KMS-11 (cell line): Measurements from ENCODE around the gene FAM149B1.

Source experiments
- H2AFZ ChIP-seq: fragments of 200-600 bp; sonication (generic); 2 replicates; pipeline ENCODE4 v1.6.1; 2016; ENCODE audit warnings: antibody characterized with exemption, mixed run types, low read depth
- H3K27ac ChIP-seq: fragments of 200-600 bp; sonication (generic); 2 replicates; pipeline ENCODE4 v1.6.1; 2016; ENCODE audit warnings: mild to moderate bottlenecking, mixed run types
- H3K27me3 ChIP-seq: fragments of 200-600 bp; sonication (generic); 2 replicates; pipeline ENCODE4 v1.6.1; 2017; ENCODE audit warnings: mild to moderate bottlenecking, low read depth, mixed run types, moderate library complexity; ENCODE audit not compliant: insufficient read depth
- H3K36me3 ChIP-seq: fragments of 200-600 bp; sonication (generic); 2 replicates; pipeline ENCODE4 v1.6.1; 2017; ENCODE audit warnings: mild to moderate bottlenecking, mixed run types; ENCODE audit not compliant: insufficient read depth
- H3K4me1 ChIP-seq: fragments of 200-600 bp; sonication (generic); 2 replicates; pipeline ENCODE4 v1.6.1; 2016; ENCODE audit warnings: mild to moderate bottlenecking, low read depth, mixed run types; ENCODE audit not compliant: poor library complexity, severe bottlenecking
- H3K4me2 ChIP-seq: fragments of 200-600 bp; sonication (generic); 2 replicates; pipeline ENCODE4 v1.7.0; 2016; ENCODE audit warnings: mild to moderate bottlenecking, mixed run types
- H3K4me3 ChIP-seq: fragments of 200-600 bp; sonication (generic); IDR thresholded peaks from 2 replicates; pipeline ENCODE4 v1.6.1; 2017; ENCODE audit warnings: low read depth, low read length, mixed read lengths; ENCODE audit not compliant: insufficient read depth
- H3K79me2 ChIP-seq: fragments of 200-600 bp; sonication (generic); 2 replicates; pipeline ENCODE4 v1.6.1; 2016; ENCODE audit warnings: low read depth, mixed run types; ENCODE audit not compliant: insufficient read depth
- H3K9ac ChIP-seq: fragments of 200-600 bp; sonication (generic); 2 replicates; pipeline ENCODE4 v1.6.1; 2016; ENCODE audit warnings: mild to moderate bottlenecking, mixed run types
- H4K20me1 ChIP-seq: fragments of 200-600 bp; sonication (generic); 2 replicates; pipeline ENCODE4 v1.6.1; 2016; ENCODE audit warnings: mild to moderate bottlenecking, mixed run types; ENCODE audit not compliant: insufficient read depth
- CTCF ChIP-seq: fragments of 200-600 bp; sonication (generic); conservative IDR thresholded peaks from 2 replicates; pipeline ENCODE4 v1.6.1; 2017; ENCODE audit warnings: low read depth, mild to moderate bottlenecking, antibody characterized with exemption, low read length, moderate library complexity, mixed read lengths

FAM149B1 gene

GRCh38 chr10:73281097-73281496, 113.2 kb downstream of the FAM149B1 start:
- H3K4me2 ChIP-seq = no peak overlapping the region
- H4K20me1 ChIP-seq = no peaks in the 10 kb centered on the region
- no peaks in the 10 kb centered on the region for H3K4me1 ChIP-seq
- H3K9ac ChIP-seq = no peak overlapping the region
- H2AFZ ChIP-seq = no peak overlapping the region
- H3K27me3 ChIP-seq = no peaks in the 10 kb centered on the region
- H3K4me3 ChIP-seq = no peak overlapping the region
- TF ChIP-seq CTCF = no peak
- no peaks in the 10 kb centered on the region for H3K79me2 ChIP-seq
- no peak overlapping the region for H3K27ac ChIP-seq
- H3K36me3 ChIP-seq = no peaks in the 10 kb centered on the region

- Histone ChIP-seq H3K4me3 (no peak overlapping the region), H3K4me1 (no peaks in the 10 kb centered on the region), H3K36me3 (no peaks in the 10 kb centered on the region), H3K9ac (no peak overlapping the region), H3K4me2 (no peak overlapping the region), H4K20me1 (no peaks in the 10 kb centered on the region), H3K79me2 (no peaks in the 10 kb centered on the region), H2AFZ (no peak overlapping the region), H3K27me3 (no peaks in the 10 kb centered on the region), H3K27ac (no peak overlapping the region)
- no peak for TF ChIP-seq CTCF
These were observed 119.5 kb downstream of the FAM149B1 start for GRCh38 chr10:73287441-73287840.

- H3K79me2 ChIP-seq = no peaks in the 10 kb centered on the region
- no peak overlapping the region for H3K4me3 ChIP-seq
- no peak overlapping the region for H2AFZ ChIP-seq
- no peak for TF ChIP-seq CTCF
- no peaks in the 10 kb centered on the region for H3K4me1 ChIP-seq
- no peaks in the 10 kb centered on the region for H3K36me3 ChIP-seq
- H3K27me3 ChIP-seq = no peaks in the 10 kb centered on the region
- H3K4me2 ChIP-seq = no peak overlapping the region
- H3K9ac ChIP-seq = no peak overlapping the region
- H4K20me1 ChIP-seq = no peaks in the 10 kb centered on the region
- no peak overlapping the region for H3K27ac ChIP-seq
These were observed 122.0 kb downstream of the FAM149B1 start for GRCh38 chr10:73289958-73290357.

- H3K9ac ChIP-seq = no peak overlapping the region
- H3K4me2 ChIP-seq = no peak overlapping the region
- no peak overlapping the region for H3K27ac ChIP-seq
- H3K4me3 ChIP-seq = no peak overlapping the region
- no peaks in the 10 kb centered on the region for H4K20me1 ChIP-seq
- no peak overlapping the region for H2AFZ ChIP-seq
- no peak for TF ChIP-seq CTCF
- H3K4me1 ChIP-seq = no peaks in the 10 kb centered on the region
- no peaks in the 10 kb centered on the region for H3K27me3 ChIP-seq
- H3K79me2 ChIP-seq = no peaks in the 10 kb centered on the region
- H3K36me3 ChIP-seq = no peaks in the 10 kb centered on the region
These were observed 125.5 kb downstream of the FAM149B1 start for GRCh38 chr10:73293461-73293860.
